Caco-2 (cell line): ENCODE data around the gene SIAH2. TPM values are rescaled to one million over a fixed set of nuclear protein-coding genes. Genes with fewer than 3 reads are reported as not detected.

Experiments used
- BruUV-seq: library from RNA; stranded (reverse); fragments of 400-500 nt; replicated peaks from 2 replicates; lab custom pipeline; 2021; lab: Mats Ljungman, UMichigan
- CTCF ChIA-PET: fragments of 300-600 bp; sonication (Branson Sonifier 250); formaldehyde crosslinking; loops from one replicate; lab custom pipeline; 2022; ENCODE audit warnings: antibody characterized with exemption; lab: Charles Lee
- POLR2A ChIA-PET: fragments of 300-600 bp; sonication (Branson Sonifier 250); formaldehyde crosslinking; loops from one replicate; lab custom pipeline; 2022; ENCODE audit warnings: antibody characterized with exemption; lab: Charles Lee
- DNase-seq, 2 experiments: peaks; one replicate each; pipeline versions ENCODE4 v3.0.0 to v3.0.0-alpha.2; 2020 to 2022
- H3K27me3 ChIP-seq: replicated peaks from 2 replicates; pipeline ENCODE4 v1.6.0; 2011; ENCODE audit warnings: low read length; ENCODE audit not compliant: control insufficient read depth, insufficient read depth
- H3K36me3 ChIP-seq: 2 replicates; pipeline ENCODE4 v1.5.1; 2011; ENCODE audit warnings: low read length; ENCODE audit not compliant: control insufficient read depth, insufficient read depth
- H3K4me1 ChIP-seq: fragments of 250-450 bp; sonication (Bioruptor Pico); 2 replicates; pipeline ENCODE4 v1.5.1; 2020; ENCODE audit warnings: mild to moderate bottlenecking
- H3K4me3 ChIP-seq: 2 replicates; pipeline ENCODE4 v1.5.1; 2011; ENCODE audit warnings: low read depth, mild to moderate bottlenecking, control low read depth, low read length
- H3K9me3 ChIP-seq: fragments of 250-450 bp; sonication (Bioruptor Pico); 2 replicates; pipeline ENCODE4 v1.5.1; 2020; ENCODE audit warnings: mild to moderate bottlenecking, moderate library complexity
- H3K27ac Mint-ChIP-seq: one replicate; pipeline ENCODE4 v1.8.0; 2022; ENCODE audit warnings: mixed read lengths; ENCODE audit not compliant: unreplicated experiment
- H3K27me3 Mint-ChIP-seq: one replicate; pipeline ENCODE4 v1.8.0; 2022; ENCODE audit warnings: mixed read lengths; ENCODE audit not compliant: insufficient read depth, unreplicated experiment
- H3K36me3 Mint-ChIP-seq: one replicate; pipeline ENCODE4 v1.8.0; 2022; ENCODE audit warnings: mild to moderate bottlenecking, mixed read lengths; ENCODE audit not compliant: insufficient read depth, unreplicated experiment
- H3K4me1 Mint-ChIP-seq: one replicate; pipeline ENCODE4 v1.8.0; 2022; ENCODE audit warnings: low read depth, mixed read lengths; ENCODE audit not compliant: unreplicated experiment
- H3K4me3 Mint-ChIP-seq: one replicate; pipeline ENCODE4 v1.8.0; 2022; ENCODE audit warnings: mild to moderate bottlenecking, moderate library complexity, mixed read lengths; ENCODE audit not compliant: unreplicated experiment
- H3K9me3 Mint-ChIP-seq: one replicate; pipeline ENCODE4 v1.8.0; 2022; ENCODE audit warnings: mixed read lengths; ENCODE audit not compliant: unreplicated experiment
- intact Hi-C: fragments of 100-400 bp; cut with micrococcal nuclease; formaldehyde crosslinking; loops from one replicate; pipeline ENCODE4 v1.10.0; 2022; ENCODE audit not compliant: unreplicated experiment
- total RNA-seq: library from RNA; stranded (reverse); gene quantifications from 2 replicates; pipeline ENCODE4 v1.2.3, GENCODE V29; 2022
- TF ChIP-seq, protein P1 (sequence below), 2 experiments: fragments of 200-600 bp in 1 of 2; IDR thresholded peaks; 1 replicate in 1 of 2; 2 replicates in 1 of 2; pipeline versions ENCODE4 v1.5.1 to v1.8.0; 2011 to 2022; ENCODE audit warnings: antibody characterized with exemption in 1 of 2, control low read depth in 1 of 2, inconsistent platforms in 1 of 2, low read depth in 1 of 2, low read length in 1 of 2, mild to moderate bottlenecking in 1 of 2, moderate library complexity in 1 of 2; ENCODE audit not compliant: insufficient read depth in 1 of 2, severe bottlenecking in 1 of 2, unreplicated experiment in 1 of 2

SIAH2 gene
- total RNA-seq, 1 experiment from 2014 or later = 25.6 TPM

GRCh38 chr3:150761831-150762661 is 923 bp downstream of the SIAH2 start:
- H3K27me3 Mint-ChIP-seq = no peaks in the 10 kb centered on the region
- peaks cover 28% of the 10 kb centered on the region for H3K36me3 Mint-ChIP-seq
- Histone ChIP-seq H3K4me1 (peaks cover 39% of the 10 kb centered on the region), H3K27me3 (no peaks in the 10 kb centered on the region), H3K9me3 (no peaks in the 10 kb centered on the region), H3K4me3 (peak overlapping the region; percentile 95), H3K36me3 (no peaks in the 10 kb centered on the region)
- peak overlapping the region; percentile 75 for H3K27ac Mint-ChIP-seq
- intact Hi-C loops = loop anchor here (1.0 to 5.0 kb wide), 2 partner anchors 10 to 160 kb away; partner anchors contain the start of gene SELENOT
- ChIA-PET CTCF (interaction anchor here (1.2 kb wide), 1 partner anchor 58 kb away, joined by 3 read pairs; the partner anchor contains the start of gene ERICH6), POLR2A (interaction anchor here (1.4 to 3.3 kb wide), 2 partner anchors 9 to 58 kb away, joined by 4 to 18 read pairs; partner anchors contain the start of gene ERICH6)
- TF ChIP-seq, protein P1, sequence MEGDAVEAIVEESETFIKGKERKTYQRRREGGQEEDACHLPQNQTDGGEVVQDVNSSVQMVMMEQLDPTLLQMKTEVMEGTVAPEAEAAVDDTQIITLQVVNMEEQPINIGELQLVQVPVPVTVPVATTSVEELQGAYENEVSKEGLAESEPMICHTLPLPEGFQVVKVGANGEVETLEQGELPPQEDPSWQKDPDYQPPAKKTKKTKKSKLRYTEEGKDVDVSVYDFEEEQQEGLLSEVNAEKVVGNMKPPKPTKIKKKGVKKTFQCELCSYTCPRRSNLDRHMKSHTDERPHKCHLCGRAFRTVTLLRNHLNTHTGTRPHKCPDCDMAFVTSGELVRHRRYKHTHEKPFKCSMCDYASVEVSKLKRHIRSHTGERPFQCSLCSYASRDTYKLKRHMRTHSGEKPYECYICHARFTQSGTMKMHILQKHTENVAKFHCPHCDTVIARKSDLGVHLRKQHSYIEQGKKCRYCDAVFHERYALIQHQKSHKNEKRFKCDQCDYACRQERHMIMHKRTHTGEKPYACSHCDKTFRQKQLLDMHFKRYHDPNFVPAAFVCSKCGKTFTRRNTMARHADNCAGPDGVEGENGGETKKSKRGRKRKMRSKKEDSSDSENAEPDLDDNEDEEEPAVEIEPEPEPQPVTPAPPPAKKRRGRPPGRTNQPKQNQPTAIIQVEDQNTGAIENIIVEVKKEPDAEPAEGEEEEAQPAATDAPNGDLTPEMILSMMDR (IDR thresholded peaks at IDR 0.05; ENCODE audit: insufficient read depth in 1 of 2, low read depth in 1 of 2, low read length in 1 of 2, severe bottlenecking in 1 of 2, unreplicated experiment in 1 of 2) = no peak
- peaks cover 15% of the 10 kb centered on the region for H3K4me1 Mint-ChIP-seq
- no peaks in the 10 kb centered on the region for H3K9me3 Mint-ChIP-seq
- H3K4me3 Mint-ChIP-seq = peak overlapping the region; percentile 85
- BruUV-seq = no TSS peak
- peak in 1 of 2 experiments; percentile 48 for DNase-seq

- TF ChIP-seq, protein P1 (IDR thresholded peaks at IDR 0.05; ENCODE audit: insufficient read depth in 1 of 2, low read depth in 1 of 2, low read length in 1 of 2, severe bottlenecking in 1 of 2, unreplicated experiment in 1 of 2) = no peak
- no TSS peak for BruUV-seq
- Histone ChIP-seq H3K4me1 (peaks cover 34% of the 10 kb centered on the region), H3K27me3 (no peaks in the 10 kb centered on the region), H3K4me3 (no peak overlapping the region), H3K9me3 (no peaks in the 10 kb centered on the region), H3K36me3 (no peaks in the 10 kb centered on the region)
- Mint-ChIP-seq H3K27me3 (no peaks in the 10 kb centered on the region), H3K36me3 (peaks cover 34% of the 10 kb centered on the region), H3K4me3 (peak overlapping the region; percentile 85), H3K27ac (no peak overlapping the region), H3K4me1 (peaks cover 21% of the 10 kb centered on the region), H3K9me3 (no peaks in the 10 kb centered on the region)
- POLR2A ChIA-PET = interaction anchor here (3.3 kb wide), 1 partner anchor 57 kb away, joined by 18 read pairs; the partner anchor contains the start of gene ERICH6
- intact Hi-C loops = loop anchor here (1.0 to 5.0 kb wide), 2 partner anchors 8 to 158 kb away; partner anchors contain the start of gene SELENOT
- CTCF ChIA-PET = no interaction called here
- DNase-seq = no peak
Observed at GRCh38 chr3:150760431-150761200, 2.4 kb downstream of the SIAH2 start.

- CTCF ChIA-PET = no interaction called here
- peak overlapping the region; percentile 48 for H3K4me3 Mint-ChIP-seq
- intact Hi-C loops = loop anchor here (5.0 kb wide), 1 partner anchor 158 kb away; the partner anchor contains the start of gene SELENOT
- TF ChIP-seq, protein P1 (IDR thresholded peaks at IDR 0.05; ENCODE audit: insufficient read depth in 1 of 2, low read depth in 1 of 2, low read length in 1 of 2, severe bottlenecking in 1 of 2, unreplicated experiment in 1 of 2) = no peak
- Histone ChIP-seq H3K36me3 (no peaks in the 10 kb centered on the region), H3K4me1 (peaks cover 28% of the 10 kb centered on the region), H3K9me3 (no peaks in the 10 kb centered on the region), H3K4me3 (no peak overlapping the region), H3K27me3 (no peaks in the 10 kb centered on the region)
- DNase-seq = no peak
- H3K27ac Mint-ChIP-seq = no peak overlapping the region
- H3K36me3 Mint-ChIP-seq = peaks cover 34% of the 10 kb centered on the region
- POLR2A ChIA-PET = no interaction called here
- no peaks in the 10 kb centered on the region for H3K27me3 Mint-ChIP-seq
- H3K9me3 Mint-ChIP-seq = no peaks in the 10 kb centered on the region
- no TSS peak for BruUV-seq
- peaks cover 21% of the 10 kb centered on the region for H3K4me1 Mint-ChIP-seq
Observed at GRCh38 chr3:150759947-150760346, 3.0 kb downstream of the SIAH2 start.
